ENCODE data around the gene LINGO3. TPM values are rescaled to one million over a fixed set of nuclear protein-coding genes. Genes with fewer than 3 reads are reported as not detected.

LINGO3 gene
- total and polyA plus RNA-seq, 3 donors from 2014 or later = 0.45 to 3.5 (median 2.1) TPM

- Histone ChIP-seq H3K36me3 (ENCODE audit: low read depth, missing control alignments) (no peaks in the 10 kb centered on the region), H3K4me1 (no peaks in the 10 kb centered on the region), H3K27me3 (no peaks in the 10 kb centered on the region), H3K4me3 (no peak overlapping the region), H3K9me3 (no peaks in the 10 kb centered on the region), H3K27ac (no peak overlapping the region)
- intact Hi-C loops (cut with DNase I; ENCODE audit: low total_unique reads) = no loop called here
- WGBS, 2 donors = 92 to 96% methylated on average over 15 to 31 of the region's 31 CpGs
- DNase-seq = no peak
- TF ChIP-seq POLR2A (IDR thresholded peaks at IDR 0.05) = no peak
- no peak for TF ChIP-seq CTCF (IDR thresholded peaks at IDR 0.05)
Observed at GRCh38 chr19:2343289-2343982, 35.5 kb upstream of the LINGO3 start.

GRCh38 chr19:2342656-2343288 lies 34.8 kb upstream of the LINGO3 start:
- WGBS, 2 donors = 93% methylated on average over 28 of the region's 29 CpGs; no CpG with 5 or more reads in 1 of the 2 donors
- no peaks in the 10 kb centered on the region for H3K4me1 ChIP-seq
- no peaks in the 10 kb centered on the region for H3K36me3 ChIP-seq (ENCODE audit: low read depth, missing control alignments)
- H3K4me3 ChIP-seq = no peak overlapping the region
- DNase-seq = no peak
- H3K27me3 ChIP-seq = no peaks in the 10 kb centered on the region
- intact Hi-C loops (cut with DNase I; ENCODE audit: low total_unique reads) = no loop called here
- H3K9me3 ChIP-seq = no peaks in the 10 kb centered on the region
- no peak for TF ChIP-seq CTCF (IDR thresholded peaks at IDR 0.05)
- no peak for TF ChIP-seq POLR2A (IDR thresholded peaks at IDR 0.05)
- H3K27ac ChIP-seq = no peak overlapping the region

DNA sequence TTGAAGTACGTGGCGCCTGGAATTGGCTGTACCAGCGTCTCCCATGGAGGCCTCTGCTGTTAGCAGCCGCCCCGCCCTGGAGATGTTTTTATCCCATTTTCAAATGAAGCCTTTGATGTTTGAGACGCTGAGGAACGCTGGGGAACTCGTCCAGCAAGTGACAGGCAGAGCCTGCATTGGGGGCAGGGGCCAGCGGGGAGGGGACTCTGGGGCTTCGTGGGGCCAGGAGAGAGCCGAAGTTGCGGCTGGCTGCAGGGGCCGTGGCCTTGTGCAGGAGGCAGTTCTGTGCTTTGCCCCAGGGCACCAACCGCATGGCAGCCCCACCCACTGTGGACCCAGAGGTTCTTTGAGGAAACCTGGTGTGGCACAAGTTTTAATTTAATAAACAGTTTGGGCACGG lies 34.0 kb upstream of the LINGO3 start:
- no peak for DNase-seq
- no peaks in the 10 kb centered on the region for H3K4me1 ChIP-seq
- TF ChIP-seq CTCF (IDR thresholded peaks at IDR 0.05) = no peak
- TF ChIP-seq POLR2A (IDR thresholded peaks at IDR 0.05) = no peak
- H3K36me3 ChIP-seq (ENCODE audit: low read depth, missing control alignments) = no peaks in the 10 kb centered on the region
- no peaks in the 10 kb centered on the region for H3K27me3 ChIP-seq
- WGBS, 2 donors = 83 to 94% methylated on average over 13 to 15 of the region's 15 CpGs
- no peak overlapping the region for H3K4me3 ChIP-seq
- H3K27ac ChIP-seq = no peak overlapping the region
- H3K9me3 ChIP-seq = no peaks in the 10 kb centered on the region
- intact Hi-C loops (cut with DNase I; ENCODE audit: low total_unique reads) = no loop called here

- no peaks in the 10 kb centered on the region for H3K9me3 ChIP-seq
- H3K27ac ChIP-seq = no peak overlapping the region
- no peaks in the 10 kb centered on the region for H3K27me3 ChIP-seq
- no peak for DNase-seq
- H3K36me3 ChIP-seq (ENCODE audit: low read depth, missing control alignments) = no peaks in the 10 kb centered on the region
- H3K4me3 ChIP-seq = no peak overlapping the region
- no peak for TF ChIP-seq CTCF (IDR thresholded peaks at IDR 0.05)
- no peak for TF ChIP-seq POLR2A (IDR thresholded peaks at IDR 0.05)
- intact Hi-C loops (cut with DNase I; ENCODE audit: low total_unique reads) = no loop called here
- 88 to 100% methylated on average over 2 to 24 of the region's 24 CpGs for WGBS, 2 donors
- no peaks in the 10 kb centered on the region for H3K4me1 ChIP-seq
Observed at GRCh38 chr19:2341244-2341751, 33.3 kb upstream of the LINGO3 start.

All from testis (tissue), 3 donors.